Measurements from ENCODE around the gene CLEC2A.

- no peak for TF ChIP-seq JUNB (IDR thresholded peaks at IDR 0.05)
- TF ChIP-seq FOSL2 (IDR thresholded peaks at IDR 0.05): no peak
- no peak for TF ChIP-seq FOSL2 (CRISPR knock-in tag; IDR thresholded peaks at IDR 0.05)
- no peak for TF ChIP-seq NFE2L2 (conservative IDR thresholded peaks at IDR 0.05; ENCODE audit: low read length)
- no peak for TF ChIP-seq ZSCAN20 (CRISPR knock-in tag; IDR thresholded peaks at IDR 0.05)
- TF ChIP-seq EP300 (IDR thresholded peaks at IDR 0.05): no peak
- TF ChIP-seq ESRRA (IDR thresholded peaks at IDR 0.05; ENCODE audit: borderline replicate concordance, low read length): no peak
- no peak for TF ChIP-seq BCL3 (IDR thresholded peaks at IDR 0.05)
- TF ChIP-seq, protein P1, sequence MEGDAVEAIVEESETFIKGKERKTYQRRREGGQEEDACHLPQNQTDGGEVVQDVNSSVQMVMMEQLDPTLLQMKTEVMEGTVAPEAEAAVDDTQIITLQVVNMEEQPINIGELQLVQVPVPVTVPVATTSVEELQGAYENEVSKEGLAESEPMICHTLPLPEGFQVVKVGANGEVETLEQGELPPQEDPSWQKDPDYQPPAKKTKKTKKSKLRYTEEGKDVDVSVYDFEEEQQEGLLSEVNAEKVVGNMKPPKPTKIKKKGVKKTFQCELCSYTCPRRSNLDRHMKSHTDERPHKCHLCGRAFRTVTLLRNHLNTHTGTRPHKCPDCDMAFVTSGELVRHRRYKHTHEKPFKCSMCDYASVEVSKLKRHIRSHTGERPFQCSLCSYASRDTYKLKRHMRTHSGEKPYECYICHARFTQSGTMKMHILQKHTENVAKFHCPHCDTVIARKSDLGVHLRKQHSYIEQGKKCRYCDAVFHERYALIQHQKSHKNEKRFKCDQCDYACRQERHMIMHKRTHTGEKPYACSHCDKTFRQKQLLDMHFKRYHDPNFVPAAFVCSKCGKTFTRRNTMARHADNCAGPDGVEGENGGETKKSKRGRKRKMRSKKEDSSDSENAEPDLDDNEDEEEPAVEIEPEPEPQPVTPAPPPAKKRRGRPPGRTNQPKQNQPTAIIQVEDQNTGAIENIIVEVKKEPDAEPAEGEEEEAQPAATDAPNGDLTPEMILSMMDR (IDR thresholded peaks at IDR 0.05): no peak
- no peak for TF ChIP-seq KDM1A (IDR thresholded peaks at IDR 0.05; ENCODE audit: low read depth)
Observed at GRCh38 chr12:9899209-9899608, 33.0 kb downstream of the CLEC2A start.
